SKM-1 (cell line): ENCODE data around the gene HSPA9.

ENCODE experiments used
- DNase-seq: peaks from one replicate; lab custom pipeline; 2025; ENCODE audit not compliant: unreplicated experiment; lab: John Stamatoyannopoulos, UW

Gene HSPA9

GRCh38 chr5:138596105-138596881 lies 21.1 kb upstream of the HSPA9 start:
- DNase-seq: no peak

GRCh38 chr5:138595180-138595795 lies 20.1 kb upstream of the HSPA9 start:
- no peak for DNase-seq

GRCh38 chr5:138594305-138595058 lies 19.3 kb upstream of the HSPA9 start:
- DNase-seq: no peak

GRCh38 chr5:138588013-138588788 lies 13.0 kb upstream of the HSPA9 start:
- no peak for DNase-seq

- DNase-seq: no peak
These were observed 10.0 kb upstream of the HSPA9 start for GRCh38 chr5:138585157-138585556.

- DNase-seq: no peak
These were observed 8.9 kb upstream of the HSPA9 start for GRCh38 chr5:138583984-138584637.

GRCh38 chr5:138582959-138583358 lies 7.8 kb upstream of the HSPA9 start:
- no peak for DNase-seq

GRCh38 chr5:138580777-138581176 lies 5.6 kb upstream of the HSPA9 start:
- no peak for DNase-seq

GRCh38 chr5:138580001-138580400 lies 4.8 kb upstream of the HSPA9 start:
- DNase-seq: no peak

- DNase-seq: no peak
These were observed 4.3 kb upstream of the HSPA9 start for GRCh38 chr5:138579517-138579863.

- no peak for DNase-seq
These were observed 2.3 kb upstream of the HSPA9 start for GRCh38 chr5:138577452-138577851.

GRCh38 chr5:138574744-138575193 lies 432 bp downstream of the HSPA9 start:
- no peak for DNase-seq

- no peak for DNase-seq
These were observed 1.1 kb downstream of the HSPA9 start for GRCh38 chr5:138573949-138574670.

GRCh38 chr5:138573223-138573622 lies 2.0 kb downstream of the HSPA9 start:
- DNase-seq: no peak

GRCh38 chr5:138570871-138571270 lies 4.3 kb downstream of the HSPA9 start:
- no peak for DNase-seq

GRCh38 chr5:138569782-138570181 lies 5.4 kb downstream of the HSPA9 start:
- DNase-seq: no peak

- no peak for DNase-seq
These were observed 7.0 kb downstream of the HSPA9 start for GRCh38 chr5:138568061-138568824.

- DNase-seq: no peak
These were observed 8.4 kb downstream of the HSPA9 start for GRCh38 chr5:138566792-138567191.

GRCh38 chr5:138565100-138565821 lies 9.9 kb downstream of the HSPA9 start:
- no peak for DNase-seq
